ENCODE results near the gene FBXO5. TPM values are rescaled to one million over a fixed set of nuclear protein-coding genes. Genes with fewer than 3 reads are reported as not detected.

The FBXO5 gene
- total RNA-seq, 2 donors from 2014 or later = 4.5 to 5.9 TPM

Other genes with a start within 250 kb of the FBXO5 start
- not detected for gene VIP, start 232.2 kb downstream of the FBXO5 start, total RNA-seq
- 10 to 100 TPM in 1 of 2 donors, 1 to 10 TPM in 1; 9.5 to 14.8 TPM for gene MTRF1L, start 19.7 kb upstream of the FBXO5 start, total RNA-seq
- gene RGS17, start 148.2 kb upstream of the FBXO5 start, total RNA-seq = not detected

Data from T-helper 17 cell (primary cell).